ENCODE data around the gene ATAT1. TPM values are rescaled to one million over a fixed set of nuclear protein-coding genes. Genes with fewer than 3 reads are reported as not detected.

ATAT1 gene
- total RNA-seq, 4 donors from 2014 or later, result 0.82 to 2.6 (median 2.1) TPM

- Histone ChIP-seq H3K27me3 (no peaks in the 10 kb centered on the region), H3K9me3 (no peaks in the 10 kb centered on the region), H3K36me3 (peaks cover 0 to 63% of the 10 kb centered on the region in 2 donors), H3K27ac (no peak overlapping the region), H3K4me3 (no peak overlapping the region), H3K4me1 (peaks cover 0 to 33% (median 9%) of the 10 kb centered on the region in 3 donors)
- no peak for ATAC-seq
- TF ChIP-seq POLR2AphosphoS5 (IDR thresholded peaks at IDR 0.05) (no peak), EP300 (IDR thresholded peaks at IDR 0.05) (no peak), POLR2A (IDR thresholded peaks at IDR 0.05) (no peak), CTCF (IDR thresholded peaks at IDR 0.05) (no peak)
- WGBS, 2 donors (ENCODE audit: low coverage in 1 of 2), result 66 to 77% methylated on average over 5 of the region's 5 CpGs
These were observed 18.1 kb downstream of the ATAT1 start for GRCh38 chr6:30644769-30645168.

DNA sequence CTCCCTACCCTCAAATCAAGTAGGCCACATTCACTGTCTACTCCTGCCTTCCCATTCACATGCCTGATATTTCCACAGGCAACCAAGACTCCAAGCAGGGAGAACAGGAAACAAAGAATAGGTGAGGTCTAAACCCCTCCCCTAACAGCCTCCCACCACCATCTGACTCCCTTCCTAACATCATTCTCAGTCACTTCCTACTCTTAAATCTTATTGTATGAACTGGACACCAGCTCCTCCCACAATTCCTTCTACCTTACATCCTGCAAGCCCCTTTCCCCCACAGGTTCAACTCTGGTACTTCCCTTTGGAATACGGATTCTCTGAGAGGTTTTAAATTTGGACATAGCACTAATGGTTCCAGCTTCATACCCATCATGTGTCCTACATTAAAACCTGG is 19.3 kb downstream of the ATAT1 start:
- ATAC-seq, result no peak
- H3K27ac ChIP-seq, result peak overlapping the region in 2 of 4 donors; percentile 97
- TF ChIP-seq EP300 (IDR thresholded peaks at IDR 0.05), result no peak
- no peak for TF ChIP-seq POLR2A (IDR thresholded peaks at IDR 0.05)
- no peak for TF ChIP-seq POLR2AphosphoS5 (IDR thresholded peaks at IDR 0.05)
- no peak for TF ChIP-seq CTCF (IDR thresholded peaks at IDR 0.05)

GRCh38 chr6:30646450-30647241 is 20.0 kb downstream of the ATAT1 start, which contains the start of gene C6orf136:
Gene C6orf136, plus strand, starts transcription at chr6:30647133. Its CDS starts 99 bp downstream, at chr6:30647232.
- no peaks in the 10 kb centered on the region for H3K9me3 ChIP-seq
- 18 to 32% methylated on average over 8 of the region's 37 CpGs for WGBS, 2 donors (ENCODE audit: low coverage in 1 of 2)
- no peaks in the 10 kb centered on the region for H3K27me3 ChIP-seq
- peak; percentile 94 for ATAC-seq
- H3K4me3 ChIP-seq, result peak within 1 kb of the TSS; percentile 84 to 87
- TF ChIP-seq CTCF (IDR thresholded peaks at IDR 0.05) (peak in 2 of 4 experiments; percentile 5 to 7), POLR2A (IDR thresholded peaks at IDR 0.05) (no peak)
- peaks cover 0 to 33% (median 9%) of the 10 kb centered on the region in 3 donors for H3K4me1 ChIP-seq
- peak within 1 kb of the TSS; percentile 90 to 99 (median 97) for H3K27ac ChIP-seq
- H3K36me3 ChIP-seq, result peaks cover 0 to 62% of the 10 kb centered on the region in 2 donors

More for the DNA sequence above, 19.3 kb downstream of the ATAT1 start:
- Histone ChIP-seq H3K4me1 (peaks cover 0 to 33% (median 9%) of the 10 kb centered on the region in 3 donors), H3K27me3 (no peaks in the 10 kb centered on the region), H3K4me3 (no peak overlapping the region), H3K36me3 (peaks cover 0 to 62% of the 10 kb centered on the region in 2 donors), H3K9me3 (no peaks in the 10 kb centered on the region)
- 23 to 83% methylated on average over 1 of the region's 1 CpG for WGBS, 2 donors (ENCODE audit: low coverage in 1 of 2)

DNA sequence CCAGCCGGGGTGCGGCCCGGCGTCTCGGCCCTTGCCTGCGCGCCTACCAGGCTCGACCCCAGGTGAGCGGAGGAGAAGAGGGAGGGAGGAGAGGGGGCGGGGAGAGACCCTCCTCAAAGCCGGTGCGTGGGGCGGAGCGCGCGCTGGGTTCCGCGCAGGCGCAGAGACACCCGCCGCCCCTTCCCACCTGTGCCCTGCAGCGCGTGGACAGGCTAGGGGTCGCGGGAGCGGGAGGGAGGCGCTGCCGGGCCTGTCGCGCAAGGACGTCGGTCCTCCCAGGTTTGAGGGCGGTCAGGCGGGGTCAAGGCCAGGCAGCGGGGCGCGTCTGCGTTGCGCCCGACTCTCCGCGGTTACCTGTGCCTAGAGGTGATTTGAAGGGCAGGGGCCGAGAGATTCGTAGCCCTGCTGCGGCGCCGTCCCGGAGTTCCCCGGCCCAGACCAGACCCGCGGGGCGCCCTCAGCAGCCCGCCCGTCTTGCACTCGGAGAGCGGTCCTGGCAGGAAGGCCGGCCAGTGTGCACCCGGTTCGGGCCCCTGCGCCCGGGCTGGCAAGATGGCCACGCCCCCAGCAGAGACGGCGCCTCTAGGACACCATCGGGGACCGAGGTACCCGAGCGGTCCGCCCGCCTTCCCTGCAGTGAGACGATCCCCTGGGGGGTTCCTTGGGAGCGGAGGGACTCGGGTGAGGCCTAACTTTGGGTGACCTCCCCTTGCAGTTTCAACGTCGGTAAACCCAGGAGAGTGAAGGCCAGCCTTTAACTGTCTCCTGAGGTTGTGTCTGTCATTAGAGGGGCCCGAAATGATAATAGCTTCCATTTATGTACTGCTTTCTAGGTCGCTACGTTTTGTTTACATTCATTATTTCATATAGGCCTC is 20.8 kb downstream of the ATAT1 start:
- Histone ChIP-seq H3K4me3 (peak overlapping the region; percentile 84 to 87), H3K4me1 (peaks cover 0 to 33% (median 9%) of the 10 kb centered on the region in 3 donors), H3K9me3 (no peaks in the 10 kb centered on the region), H3K36me3 (peaks cover 0 to 62% of the 10 kb centered on the region in 2 donors), H3K27ac (peak overlapping the region; percentile 90 to 99 (median 97)), H3K27me3 (no peaks in the 10 kb centered on the region)
- 0% methylated on average over 3 to 5 of the region's 78 CpGs for WGBS, 2 donors (ENCODE audit: low coverage in 1 of 2)
- peak; percentile 81 for ATAC-seq
- TF ChIP-seq POLR2AphosphoS5 (IDR thresholded peaks at IDR 0.05) (no peak), POLR2A (IDR thresholded peaks at IDR 0.05) (peak; percentile 21 to 24), EP300 (IDR thresholded peaks at IDR 0.05) (no peak)

DNA sequence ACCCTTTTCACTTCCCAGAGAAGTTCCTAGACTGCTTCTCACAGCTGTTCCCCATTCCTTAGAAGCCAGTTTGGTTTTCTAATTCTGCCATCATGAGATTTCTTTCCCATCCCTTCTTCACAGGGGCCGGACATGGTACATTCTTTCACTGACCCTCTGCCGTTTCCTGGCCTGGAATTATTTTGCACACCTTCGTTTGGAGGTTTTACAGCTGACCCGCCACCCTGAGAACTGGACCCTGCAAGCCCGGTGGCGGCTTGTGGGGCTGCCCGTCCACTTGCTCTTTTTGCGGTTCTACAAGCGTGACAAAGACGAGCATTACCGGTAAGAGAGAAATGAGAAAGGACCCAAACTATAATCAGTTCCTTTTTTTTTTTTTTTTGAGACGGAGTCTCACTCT is 24.5 kb downstream of the ATAT1 start:
- TF ChIP-seq CTCF (IDR thresholded peaks at IDR 0.05), result no peak
- no peak for TF ChIP-seq EP300 (IDR thresholded peaks at IDR 0.05)
- TF ChIP-seq POLR2A (IDR thresholded peaks at IDR 0.05), result no peak
- TF ChIP-seq POLR2AphosphoS5 (IDR thresholded peaks at IDR 0.05), result no peak
- H3K9me3 ChIP-seq, result no peaks in the 10 kb centered on the region
- peaks cover 0 to 27% (median 9%) of the 10 kb centered on the region in 3 donors for H3K4me1 ChIP-seq
- H3K4me3 ChIP-seq, result no peak overlapping the region
- peaks cover 0 to 62% of the 10 kb centered on the region in 2 donors for H3K36me3 ChIP-seq
- no peaks in the 10 kb centered on the region for H3K27me3 ChIP-seq
- 87% methylated on average over 7 to 11 of the region's 12 CpGs for WGBS, 2 donors (ENCODE audit: low coverage in 1 of 2)
- no peak for ATAC-seq
- no peak overlapping the region for H3K27ac ChIP-seq
